ENCODE results near the gene DEFB114.

- TF ChIP-seq POLR2AphosphoS5 (IDR thresholded peaks at IDR 0.05; ENCODE audit: borderline replicate concordance, low read depth, low read length) (no peak), EZH2 (IDR thresholded peaks at IDR 0.05) (no peak)
These were observed 24.9 kb upstream of the DEFB114 start for GRCh38 chr6:49988900-49989299.
